ENCODE measurements around the gene SLC45A3.
A peak's percentile ranks its signal among the peaks of the same experiment; 100 is the strongest.

SLC45A3 gene

GRCh38 chr1:205633421-205633976 lies 46.8 kb downstream of the SLC45A3 start:
- peak; percentile 50 for DNase-seq (ENCODE audit: low spot score)

- DNase-seq (ENCODE audit: low spot score): no peak
Measured at GRCh38 chr1:205632669-205633169, 47.6 kb downstream of the SLC45A3 start.

GRCh38 chr1:205631768-205632668 lies 48.3 kb downstream of the SLC45A3 start, which contains the start of gene ELK4:
ELK4 (minus strand) TSS chr1:205632011; CDS start chr1:205623882, 8,129 bp downstream.
- DNase-seq (ENCODE audit: low spot score): peak; percentile 98

- peak; percentile 77 for DNase-seq (ENCODE audit: low spot score)
Measured at GRCh38 chr1:205631010-205631767, 49.1 kb downstream of the SLC45A3 start.

- no peak for DNase-seq (ENCODE audit: low spot score)
Measured at GRCh38 chr1:205630651-205631009, 49.7 kb downstream of the SLC45A3 start.

GRCh38 chr1:205630241-205630640 lies 50.1 kb downstream of the SLC45A3 start:
- DNase-seq (ENCODE audit: low spot score): peak; percentile 32

GRCh38 chr1:205629751-205630150 lies 50.6 kb downstream of the SLC45A3 start:
- no peak for DNase-seq (ENCODE audit: low spot score)

- no peak for DNase-seq (ENCODE audit: low spot score)
Measured at GRCh38 chr1:205627956-205628355, 52.4 kb downstream of the SLC45A3 start.

- DNase-seq (ENCODE audit: low spot score): no peak
Measured at GRCh38 chr1:205626216-205626615, 54.1 kb downstream of the SLC45A3 start.

- no peak for DNase-seq (ENCODE audit: low spot score)
Measured at GRCh38 chr1:205623646-205624045, 56.7 kb downstream of the SLC45A3 start.

GRCh38 chr1:205620269-205620668 lies 60.0 kb downstream of the SLC45A3 start:
- no peak for DNase-seq (ENCODE audit: low spot score)

- DNase-seq (ENCODE audit: low spot score): no peak
Measured at GRCh38 chr1:205619376-205619775, 60.9 kb downstream of the SLC45A3 start.

- no peak for DNase-seq (ENCODE audit: low spot score)
Measured at GRCh38 chr1:205616563-205617293, 63.6 kb downstream of the SLC45A3 start.

- no peak for DNase-seq (ENCODE audit: low spot score)
Measured at GRCh38 chr1:205615789-205616188, 64.5 kb downstream of the SLC45A3 start.

- DNase-seq (ENCODE audit: low spot score): no peak
Measured at GRCh38 chr1:205613854-205614412, 66.4 kb downstream of the SLC45A3 start.

- DNase-seq (ENCODE audit: low spot score): no peak
Measured at GRCh38 chr1:205612556-205612955, 67.8 kb downstream of the SLC45A3 start.

GRCh38 chr1:205612104-205612503 lies 68.2 kb downstream of the SLC45A3 start:
- no peak for DNase-seq (ENCODE audit: low spot score)

- no peak for DNase-seq (ENCODE audit: low spot score)
Measured at GRCh38 chr1:205610901-205611466, 69.3 kb downstream of the SLC45A3 start.

GRCh38 chr1:205610036-205610435 lies 70.3 kb downstream of the SLC45A3 start:
- no peak for DNase-seq (ENCODE audit: low spot score)
